ENCODE measurements around the gene HIKESHI. TPM values are rescaled to one million over a fixed set of nuclear protein-coding genes. Genes with fewer than 3 reads are reported as not detected.

Gene HIKESHI
- total RNA-seq, 1 experiment from 2014 or later = 38.2 TPM

DNA sequence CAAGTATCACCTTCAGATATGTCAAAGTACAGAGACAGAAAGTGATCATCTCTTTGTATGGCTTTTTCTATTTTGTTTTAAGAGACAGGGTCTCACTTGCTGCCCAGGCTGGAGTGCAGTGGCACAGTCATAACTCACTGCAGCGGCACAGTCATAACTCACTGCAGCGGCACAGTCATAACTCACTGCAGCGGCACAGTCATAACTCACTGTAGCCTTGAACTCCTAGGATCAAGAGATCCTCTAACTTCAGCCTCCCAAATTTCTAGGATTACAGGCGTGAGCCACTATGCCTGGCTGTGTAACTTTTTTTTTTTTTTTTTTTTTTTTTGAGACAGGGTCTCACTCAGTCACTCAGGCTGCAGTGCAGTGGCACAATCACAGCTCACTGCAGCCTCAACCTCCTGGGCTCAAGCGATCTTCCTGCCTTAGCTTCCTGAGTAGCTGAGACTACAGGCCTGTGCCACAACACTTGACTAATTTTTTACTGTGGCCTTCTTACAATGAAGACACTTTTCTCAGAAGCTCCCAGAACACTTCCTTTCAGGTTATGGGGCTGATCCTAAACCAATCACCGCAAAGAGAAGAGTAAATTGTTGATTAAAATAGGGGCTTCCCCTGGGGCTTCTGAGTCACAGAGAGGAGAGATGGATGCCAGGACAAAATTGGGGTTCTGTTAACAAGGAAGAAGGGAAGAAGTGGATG, 9.0 kb upstream of the HIKESHI start:
- ChIA-PET RAD21 (ENCODE audit: low non-redundant PET in 1 of 2, low total read pairs in 2 of 2, uncharacterized antibody in 2 of 2, unreplicated experiment in 2 of 2) (no interaction called here), POLR2A (interaction anchor here (0.7 kb wide), 1 partner anchor 471 kb away, joined by 4 read pairs; no protein-coding TSS in a partner anchor), CTCF (interaction anchor here (3.7 kb wide), 1 partner anchor 438 kb away, joined by 12 read pairs; the partner anchor contains the start of gene CCDC83)
- Histone ChIP-seq H3K4me3 (replicated peaks in 1 of 2; ENCODE audit: low read depth in 1 of 2, low read length in 2 of 2) (no peak overlapping the region), H3K36me3 (ENCODE audit: control insufficient read depth in 1 of 2, insufficient read depth in 2 of 2, low read length in 2 of 2) (no peaks in the 10 kb centered on the region), H3K79me2 (ENCODE audit: insufficient read depth, low read length) (no peaks in the 10 kb centered on the region), H3K9me2 (ENCODE audit: insufficient read depth) (no peaks in the 10 kb centered on the region; the same call in 1 of the 2 replicates), H2AFZ (ENCODE audit: low read depth, low read length, poor library complexity, severe bottlenecking) (no peak overlapping the region), H4K20me1 (ENCODE audit: insufficient read depth) (no peaks in the 10 kb centered on the region), H3K27me3 (ENCODE audit: insufficient read depth, low read length) (no peaks in the 10 kb centered on the region), H3K4me2 (ENCODE audit: low read length) (no peak overlapping the region), H3K9ac (ENCODE audit: low read length) (no peak overlapping the region), H3K27ac (ENCODE audit: low read depth, low read length) (no peak overlapping the region), H3K9me3 (ENCODE audit: control insufficient read depth in 1 of 2, insufficient read depth in 1 of 2, low read depth in 1 of 2, low read length in 2 of 2) (no peaks in the 10 kb centered on the region), H3K4me1 (ENCODE audit: control insufficient read depth in 1 of 2, insufficient read depth in 2 of 2, low read length in 2 of 2) (no peaks in the 10 kb centered on the region)
- no TSS peak for BruUV-seq (replicated peaks)
- DNase-seq (ENCODE audit: low read depth, low spot score) = no peak
- intact Hi-C loops (cut with micrococcal nuclease) = no loop called here
- TF ChIP-seq TCF7L2 (IDR thresholded peaks at IDR 0.05; ENCODE audit: borderline replicate concordance, extremely low read depth, insufficient read depth, insufficient read length) = no peak
- TF ChIP-seq, protein P1, sequence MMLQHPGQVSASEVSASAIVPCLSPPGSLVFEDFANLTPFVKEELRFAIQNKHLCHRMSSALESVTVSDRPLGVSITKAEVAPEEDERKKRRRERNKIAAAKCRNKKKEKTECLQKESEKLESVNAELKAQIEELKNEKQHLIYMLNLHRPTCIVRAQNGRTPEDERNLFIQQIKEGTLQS (IDR thresholded peaks at IDR 0.05) = no peak
- TF ChIP-seq POLR2A (IDR thresholded peaks at IDR 0.05; ENCODE audit: borderline replicate concordance, extremely low read depth, insufficient read depth, insufficient read length) = no peak
- no peak for TF ChIP-seq SP1 (IDR thresholded peaks at IDR 0.05; ENCODE audit: low read depth)
- TF ChIP-seq SRF (IDR thresholded peaks at IDR 0.05; ENCODE audit: low read depth) = no peak
- no peak for TF ChIP-seq POLR2AphosphoS5 (IDR thresholded peaks at IDR 0.05; ENCODE audit: low read depth, low read length)
- ATAC-seq = no peak

DNA sequence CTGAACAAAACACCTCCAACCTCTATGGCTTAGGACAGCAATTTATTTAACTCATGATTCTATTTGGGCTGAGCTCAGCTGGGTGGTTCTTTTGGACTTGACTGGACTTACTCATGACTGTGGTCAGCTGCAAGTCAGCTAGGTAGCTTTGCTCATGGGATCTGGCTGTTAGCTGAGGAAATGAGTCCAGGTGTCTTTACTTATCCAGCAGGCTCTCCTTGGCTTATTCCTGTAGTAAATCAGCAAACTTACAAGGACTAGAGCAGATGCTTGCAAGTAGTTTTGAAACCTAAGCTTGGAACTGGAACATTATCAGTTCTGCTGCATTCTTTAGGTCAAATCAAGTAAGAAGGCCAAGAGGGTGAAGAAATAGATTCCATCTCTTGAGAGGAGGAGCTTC, 8.0 kb upstream of the HIKESHI start:
- intact Hi-C loops (cut with micrococcal nuclease) = no loop called here

More for the DNA sequence above, 8.0 kb upstream of the HIKESHI start:
- Histone ChIP-seq H4K20me1 (ENCODE audit: insufficient read depth) (no peaks in the 10 kb centered on the region), H3K9me3 (ENCODE audit: control insufficient read depth in 1 of 2, insufficient read depth in 1 of 2, low read depth in 1 of 2, low read length in 2 of 2) (no peaks in the 10 kb centered on the region), H3K27ac (ENCODE audit: low read depth, low read length) (no peak overlapping the region), H3K4me3 (replicated peaks in 1 of 2; ENCODE audit: low read depth in 1 of 2, low read length in 2 of 2) (no peak overlapping the region), H3K4me1 (ENCODE audit: control insufficient read depth in 1 of 2, insufficient read depth in 2 of 2, low read length in 2 of 2) (no peaks in the 10 kb centered on the region), H3K9me2 (ENCODE audit: insufficient read depth) (no peaks in the 10 kb centered on the region; the same call in 1 of the 2 replicates), H3K9ac (ENCODE audit: low read length) (no peak overlapping the region), H2AFZ (ENCODE audit: low read depth, low read length, poor library complexity, severe bottlenecking) (no peak overlapping the region), H3K27me3 (ENCODE audit: insufficient read depth, low read length) (no peaks in the 10 kb centered on the region), H3K4me2 (ENCODE audit: low read length) (no peak overlapping the region), H3K36me3 (ENCODE audit: control insufficient read depth in 1 of 2, insufficient read depth in 2 of 2, low read length in 2 of 2) (no peaks in the 10 kb centered on the region), H3K79me2 (ENCODE audit: insufficient read depth, low read length) (no peaks in the 10 kb centered on the region)
- RAD21 ChIA-PET (ENCODE audit: low non-redundant PET in 1 of 2, low total read pairs in 2 of 2, uncharacterized antibody in 2 of 2, unreplicated experiment in 2 of 2) = interaction anchor here in 1 of 2 experiments (0.6 kb wide), 1 partner anchor 434 kb away, joined by 3 read pairs; no protein-coding TSS in a partner anchor
- ATAC-seq (no peak), DNase-seq (ENCODE audit: low read depth, low spot score) (no peak)
- POLR2A ChIA-PET = no interaction called here
- BruUV-seq (replicated peaks) = no TSS peak
- TF ChIP-seq ZFX (IDR thresholded peaks at IDR 0.05) (no peak), POLR2AphosphoS5 (IDR thresholded peaks at IDR 0.05; ENCODE audit: low read depth, low read length) (no peak), EGR1 (IDR thresholded peaks at IDR 0.05; ENCODE audit: low read depth) (no peak), EZH2phosphoT487 (IDR thresholded peaks at IDR 0.05; ENCODE audit: borderline replicate concordance) (no peak), SP1 (IDR thresholded peaks at IDR 0.05; ENCODE audit: low read depth) (no peak), JUND (IDR thresholded peaks at IDR 0.05) (no peak), SIN3A (IDR thresholded peaks at IDR 0.05; ENCODE audit: low read depth) (no peak), POLR2A (IDR thresholded peaks at IDR 0.05; ENCODE audit: borderline replicate concordance, extremely low read depth, insufficient read depth, insufficient read length) (no peak), YY1 (IDR thresholded peaks at IDR 0.05; ENCODE audit: extremely low read depth, insufficient replicate concordance, low read depth, low read length) (no peak), TCF7L2 (IDR thresholded peaks at IDR 0.05; ENCODE audit: borderline replicate concordance, extremely low read depth, insufficient read depth, insufficient read length) (no peak)
- TF ChIP-seq, protein P2, sequence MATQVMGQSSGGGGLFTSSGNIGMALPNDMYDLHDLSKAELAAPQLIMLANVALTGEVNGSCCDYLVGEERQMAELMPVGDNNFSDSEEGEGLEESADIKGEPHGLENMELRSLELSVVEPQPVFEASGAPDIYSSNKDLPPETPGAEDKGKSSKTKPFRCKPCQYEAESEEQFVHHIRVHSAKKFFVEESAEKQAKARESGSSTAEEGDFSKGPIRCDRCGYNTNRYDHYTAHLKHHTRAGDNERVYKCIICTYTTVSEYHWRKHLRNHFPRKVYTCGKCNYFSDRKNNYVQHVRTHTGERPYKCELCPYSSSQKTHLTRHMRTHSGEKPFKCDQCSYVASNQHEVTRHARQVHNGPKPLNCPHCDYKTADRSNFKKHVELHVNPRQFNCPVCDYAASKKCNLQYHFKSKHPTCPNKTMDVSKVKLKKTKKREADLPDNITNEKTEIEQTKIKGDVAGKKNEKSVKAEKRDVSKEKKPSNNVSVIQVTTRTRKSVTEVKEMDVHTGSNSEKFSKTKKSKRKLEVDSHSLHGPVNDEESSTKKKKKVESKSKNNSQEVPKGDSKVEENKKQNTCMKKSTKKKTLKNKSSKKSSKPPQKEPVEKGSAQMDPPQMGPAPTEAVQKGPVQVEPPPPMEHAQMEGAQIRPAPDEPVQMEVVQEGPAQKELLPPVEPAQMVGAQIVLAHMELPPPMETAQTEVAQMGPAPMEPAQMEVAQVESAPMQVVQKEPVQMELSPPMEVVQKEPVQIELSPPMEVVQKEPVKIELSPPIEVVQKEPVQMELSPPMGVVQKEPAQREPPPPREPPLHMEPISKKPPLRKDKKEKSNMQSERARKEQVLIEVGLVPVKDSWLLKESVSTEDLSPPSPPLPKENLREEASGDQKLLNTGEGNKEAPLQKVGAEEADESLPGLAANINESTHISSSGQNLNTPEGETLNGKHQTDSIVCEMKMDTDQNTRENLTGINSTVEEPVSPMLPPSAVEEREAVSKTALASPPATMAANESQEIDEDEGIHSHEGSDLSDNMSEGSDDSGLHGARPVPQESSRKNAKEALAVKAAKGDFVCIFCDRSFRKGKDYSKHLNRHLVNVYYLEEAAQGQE (IDR thresholded peaks at IDR 0.05; ENCODE audit: low read depth) = no peak
- TF ChIP-seq, protein P1 (IDR thresholded peaks at IDR 0.05) = no peak
- CTCF ChIA-PET = interaction anchor here (3.7 kb wide), 1 partner anchor 439 kb away, joined by 12 read pairs; the partner anchor contains the start of gene CCDC83
